Measurements from ENCODE around the gene CEP85. TPM values are rescaled to one million over a fixed set of nuclear protein-coding genes. Genes with fewer than 3 reads are reported as not detected.

The CEP85 gene
- total RNA-seq, 1 donor from 2014 or later: 8.4 TPM

- Histone ChIP-seq H3K4me3 (ENCODE audit: low read depth, low read length) (no peak overlapping the region), H3K36me3 (ENCODE audit: control insufficient read depth, insufficient read depth, low read length) (peaks cover 41% of the 10 kb centered on the region), H3K27me3 (ENCODE audit: control insufficient read depth, insufficient read depth, low read length) (no peaks in the 10 kb centered on the region)
- peak; percentile 89 for TF ChIP-seq CTCF (IDR thresholded peaks at IDR 0.05; ENCODE audit: insufficient read depth, low read length, severe bottlenecking)
- DNase-seq (ENCODE audit: low read depth) (peak; percentile 62), FAIRE-seq (peak; percentile 72)
Observed at GRCh38 chr1:26321315-26322041, 87.5 kb downstream of the CEP85 start.

GRCh38 chr1:26322042-26322331 is 88.0 kb downstream of the CEP85 start:
- no peak for TF ChIP-seq CTCF (IDR thresholded peaks at IDR 0.05; ENCODE audit: insufficient read depth, low read length, severe bottlenecking)
- Histone ChIP-seq H3K4me3 (ENCODE audit: low read depth, low read length) (no peak overlapping the region), H3K36me3 (ENCODE audit: control insufficient read depth, insufficient read depth, low read length) (peaks cover 44% of the 10 kb centered on the region), H3K27me3 (ENCODE audit: control insufficient read depth, insufficient read depth, low read length) (no peaks in the 10 kb centered on the region)
- no peak for FAIRE-seq
- DNase-seq (ENCODE audit: low read depth): no peak

GRCh38 chr1:26323382-26323781 is 89.4 kb downstream of the CEP85 start:
- H3K36me3 ChIP-seq (ENCODE audit: control insufficient read depth, insufficient read depth, low read length): peaks cover 48% of the 10 kb centered on the region
- no peaks in the 10 kb centered on the region for H3K27me3 ChIP-seq (ENCODE audit: control insufficient read depth, insufficient read depth, low read length)
- FAIRE-seq: no peak

GRCh38 chr1:26324550-26324949 is 90.5 kb downstream of the CEP85 start:
- Histone ChIP-seq H3K4me3 (ENCODE audit: low read depth, low read length) (no peak overlapping the region), H3K27me3 (ENCODE audit: control insufficient read depth, insufficient read depth, low read length) (no peaks in the 10 kb centered on the region), H3K36me3 (ENCODE audit: control insufficient read depth, insufficient read depth, low read length) (peaks cover 49% of the 10 kb centered on the region)
- DNase-seq (ENCODE audit: low read depth) (no peak), FAIRE-seq (no peak)
- no peak for TF ChIP-seq CTCF (IDR thresholded peaks at IDR 0.05; ENCODE audit: insufficient read depth, low read length, severe bottlenecking)

More at GRCh38 chr1:26323382-26323781, 89.4 kb downstream of the CEP85 start:
- H3K4me3 ChIP-seq (ENCODE audit: low read depth, low read length): no peak overlapping the region
- TF ChIP-seq CTCF (IDR thresholded peaks at IDR 0.05; ENCODE audit: insufficient read depth, low read length, severe bottlenecking): no peak
- no peak for DNase-seq (ENCODE audit: low read depth)

- Histone ChIP-seq H3K4me3 (ENCODE audit: low read depth, low read length) (no peak overlapping the region), H3K27me3 (ENCODE audit: control insufficient read depth, insufficient read depth, low read length) (no peaks in the 10 kb centered on the region), H3K36me3 (ENCODE audit: control insufficient read depth, insufficient read depth, low read length) (peaks cover 43% of the 10 kb centered on the region)
- peak; percentile 19 for TF ChIP-seq CTCF (IDR thresholded peaks at IDR 0.05; ENCODE audit: insufficient read depth, low read length, severe bottlenecking)
- FAIRE-seq (no peak), DNase-seq (ENCODE audit: low read depth) (peak; percentile 81)
Observed at GRCh38 chr1:26327956-26328362, 94.0 kb downstream of the CEP85 start.

Other genes with a start within 250 kb of the CEP85 start
- 11.3 and 20.7 TPM in 2 replicates for gene PAFAH2, start 236.1 kb upstream of the CEP85 start, total RNA-seq
- gene EXTL1, start 212.4 kb upstream of the CEP85 start, total RNA-seq: not detected in 2 replicates
- 0.13 TPM in 1 of 2 replicates, not detected in the other for gene SLC30A2, start 188.1 kb upstream of the CEP85 start, total RNA-seq
- 0.13 TPM in 1 of 2 replicates, not detected in the other for gene TRIM63, start 166.6 kb upstream of the CEP85 start, total RNA-seq
- 8.4 and 8.7 TPM in 2 replicates for gene PDIK1L, start 122.4 kb upstream of the CEP85 start, total RNA-seq
- not detected in 2 replicates for gene FAM110D, start 75.1 kb upstream of the CEP85 start, total RNA-seq
- gene C1orf232, start 65.2 kb upstream of the CEP85 start, total RNA-seq: not detected in 2 replicates
- 53.0 and 66.9 TPM in 2 replicates for gene ZNF593, start 64.3 kb upstream of the CEP85 start, total RNA-seq
- gene ZNF593OS, start 62.4 kb upstream of the CEP85 start, total RNA-seq: not detected in 2 replicates
- 11.8 and 15.8 TPM in 2 replicates for gene CNKSR1, start 56.7 kb upstream of the CEP85 start, total RNA-seq
- under 0.01 TPM in 2 replicates for gene CATSPER4, start 43.6 kb upstream of the CEP85 start, total RNA-seq
- 14.5 and 28.7 TPM in 2 replicates for gene SH3BGRL3, start 45.9 kb downstream of the CEP85 start, total RNA-seq
- gene UBXN11, start 72.4 kb downstream of the CEP85 start, total RNA-seq: 2.6 and 3.1 TPM in 2 replicates
- gene CD52, start 83.8 kb downstream of the CEP85 start, total RNA-seq: not detected in 2 replicates
- 19.5 and 67.7 TPM in 2 replicates for gene CRYBG2, start 119.9 kb downstream of the CEP85 start, total RNA-seq
- gene ZNF683, start 138.6 kb downstream of the CEP85 start, total RNA-seq: not detected in 2 replicates
- gene LIN28A, start 176.6 kb downstream of the CEP85 start, total RNA-seq: not detected in 2 replicates
- gene DHDDS, start 198.1 kb downstream of the CEP85 start, total RNA-seq: 55.3 and 64.9 TPM in 2 replicates
- gene HMGN2, start 238.2 kb downstream of the CEP85 start, total RNA-seq: 87.9 and 283 TPM in 2 replicates